GM12801 (cell line): ENCODE results near the gene ADD1.

Source experiments
- TF ChIP-seq, protein P1 (sequence below): IDR thresholded peaks from one replicate; pipeline ENCODE4 v1.5.1; 2011; ENCODE audit warnings: control low read depth; ENCODE audit not compliant: insufficient read length; ENCODE audit errors: extremely low read depth

ADD1 gene

GRCh38 chr4:2923141-2923551, 79.5 kb downstream of the ADD1 start:
- TF ChIP-seq, protein P1, sequence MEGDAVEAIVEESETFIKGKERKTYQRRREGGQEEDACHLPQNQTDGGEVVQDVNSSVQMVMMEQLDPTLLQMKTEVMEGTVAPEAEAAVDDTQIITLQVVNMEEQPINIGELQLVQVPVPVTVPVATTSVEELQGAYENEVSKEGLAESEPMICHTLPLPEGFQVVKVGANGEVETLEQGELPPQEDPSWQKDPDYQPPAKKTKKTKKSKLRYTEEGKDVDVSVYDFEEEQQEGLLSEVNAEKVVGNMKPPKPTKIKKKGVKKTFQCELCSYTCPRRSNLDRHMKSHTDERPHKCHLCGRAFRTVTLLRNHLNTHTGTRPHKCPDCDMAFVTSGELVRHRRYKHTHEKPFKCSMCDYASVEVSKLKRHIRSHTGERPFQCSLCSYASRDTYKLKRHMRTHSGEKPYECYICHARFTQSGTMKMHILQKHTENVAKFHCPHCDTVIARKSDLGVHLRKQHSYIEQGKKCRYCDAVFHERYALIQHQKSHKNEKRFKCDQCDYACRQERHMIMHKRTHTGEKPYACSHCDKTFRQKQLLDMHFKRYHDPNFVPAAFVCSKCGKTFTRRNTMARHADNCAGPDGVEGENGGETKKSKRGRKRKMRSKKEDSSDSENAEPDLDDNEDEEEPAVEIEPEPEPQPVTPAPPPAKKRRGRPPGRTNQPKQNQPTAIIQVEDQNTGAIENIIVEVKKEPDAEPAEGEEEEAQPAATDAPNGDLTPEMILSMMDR: no peak

GRCh38 chr4:2923668-2924173, 80.1 kb downstream of the ADD1 start:
- TF ChIP-seq, protein P1: no peak

GRCh38 chr4:2924286-2924685, 80.6 kb downstream of the ADD1 start:
- TF ChIP-seq, protein P1: no peak

DNA sequence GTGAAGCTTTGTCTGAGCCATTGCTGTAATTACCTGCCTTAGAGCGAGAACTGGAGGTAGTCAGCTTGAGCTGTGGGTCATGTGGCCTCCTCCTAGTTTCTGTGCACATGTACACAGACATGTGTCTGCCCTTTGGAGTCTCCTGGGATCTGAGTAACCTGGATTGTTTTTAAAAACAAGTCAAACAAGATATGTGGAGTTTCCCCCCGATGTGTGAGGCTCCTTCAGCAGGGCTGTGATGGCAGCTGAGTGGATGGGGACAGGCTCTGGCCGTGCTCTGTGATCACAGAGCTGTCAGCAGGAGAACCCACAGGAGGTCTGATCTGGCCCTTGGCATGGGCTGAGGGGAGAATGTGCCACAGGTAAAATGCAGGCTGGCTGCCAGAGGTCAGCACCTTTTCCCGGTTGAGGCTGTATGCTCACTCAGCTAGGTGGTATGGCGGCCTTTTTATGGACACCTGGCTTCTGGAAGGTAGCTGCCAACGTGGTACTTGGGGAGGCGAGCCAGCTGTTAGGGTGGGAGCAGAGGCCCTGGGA, 81.2 kb downstream of the ADD1 start:
- TF ChIP-seq, protein P1: no peak

- TF ChIP-seq, protein P1: no peak
Measured at GRCh38 chr4:2925496-2925895, 81.9 kb downstream of the ADD1 start.

GRCh38 chr4:2925931-2926860, 82.6 kb downstream of the ADD1 start:
- TF ChIP-seq, protein P1: no peak

DNA sequence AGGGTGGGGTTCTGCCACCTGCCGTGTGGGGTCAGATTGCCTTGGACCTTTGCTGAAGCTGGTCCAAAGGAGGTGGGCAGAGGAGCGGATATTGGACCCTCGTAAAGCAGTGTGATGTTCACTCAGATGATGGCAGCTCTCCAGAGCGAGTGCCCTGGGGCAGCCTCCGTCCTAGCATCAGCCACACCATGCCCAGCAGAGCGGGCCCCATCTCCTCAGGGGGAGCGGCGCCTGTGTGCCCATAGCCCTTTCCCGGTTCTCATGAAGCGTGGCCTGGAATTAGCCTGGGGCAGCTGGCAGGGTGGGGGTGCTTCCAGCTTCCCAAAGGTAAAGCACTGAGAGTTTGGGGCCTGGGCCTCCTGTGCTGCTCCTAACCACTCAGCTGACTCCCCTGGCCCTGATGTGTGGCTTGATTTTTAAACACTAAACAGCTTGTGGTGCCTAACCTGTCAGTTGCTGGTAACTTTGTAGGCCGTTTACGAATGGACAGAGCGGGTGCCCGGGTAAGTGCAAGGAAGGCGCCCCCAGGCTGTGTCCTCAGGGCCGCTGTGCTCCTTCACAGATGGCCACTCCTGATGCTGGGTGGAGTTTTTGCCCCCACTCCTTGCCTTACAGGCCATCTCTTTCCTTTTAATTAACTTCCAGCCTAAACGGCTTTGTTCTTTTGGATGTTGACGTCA, 83.5 kb downstream of the ADD1 start:
- TF ChIP-seq, protein P1: no peak
